ENCODE data around the gene PRUNE2. TPM values are rescaled to one million over a fixed set of nuclear protein-coding genes. Genes with fewer than 3 reads are reported as not detected.

The PRUNE2 gene
- total RNA-seq, 1 experiment from 2014 or later: 0.59 TPM

DNA sequence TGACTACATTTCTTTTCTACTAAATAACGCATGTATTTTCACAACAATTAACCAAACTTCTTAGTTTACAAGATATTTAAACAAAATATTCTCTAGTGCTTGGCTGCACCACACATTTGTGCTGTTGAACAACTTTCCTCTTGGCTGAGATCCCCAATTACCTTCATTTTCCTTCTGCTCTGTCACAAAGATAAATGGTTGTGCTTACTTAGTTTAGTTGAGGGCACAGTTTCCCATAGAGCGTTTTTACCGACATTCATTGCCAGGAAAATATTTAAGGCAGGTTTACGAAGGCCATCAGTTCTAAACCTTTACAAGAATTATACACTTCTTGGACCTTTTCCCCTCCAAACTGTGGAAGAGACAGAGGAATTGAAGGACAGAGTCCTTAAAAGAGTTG, 60.7 kb downstream of the PRUNE2 start:
- TF ChIP-seq, protein P1, sequence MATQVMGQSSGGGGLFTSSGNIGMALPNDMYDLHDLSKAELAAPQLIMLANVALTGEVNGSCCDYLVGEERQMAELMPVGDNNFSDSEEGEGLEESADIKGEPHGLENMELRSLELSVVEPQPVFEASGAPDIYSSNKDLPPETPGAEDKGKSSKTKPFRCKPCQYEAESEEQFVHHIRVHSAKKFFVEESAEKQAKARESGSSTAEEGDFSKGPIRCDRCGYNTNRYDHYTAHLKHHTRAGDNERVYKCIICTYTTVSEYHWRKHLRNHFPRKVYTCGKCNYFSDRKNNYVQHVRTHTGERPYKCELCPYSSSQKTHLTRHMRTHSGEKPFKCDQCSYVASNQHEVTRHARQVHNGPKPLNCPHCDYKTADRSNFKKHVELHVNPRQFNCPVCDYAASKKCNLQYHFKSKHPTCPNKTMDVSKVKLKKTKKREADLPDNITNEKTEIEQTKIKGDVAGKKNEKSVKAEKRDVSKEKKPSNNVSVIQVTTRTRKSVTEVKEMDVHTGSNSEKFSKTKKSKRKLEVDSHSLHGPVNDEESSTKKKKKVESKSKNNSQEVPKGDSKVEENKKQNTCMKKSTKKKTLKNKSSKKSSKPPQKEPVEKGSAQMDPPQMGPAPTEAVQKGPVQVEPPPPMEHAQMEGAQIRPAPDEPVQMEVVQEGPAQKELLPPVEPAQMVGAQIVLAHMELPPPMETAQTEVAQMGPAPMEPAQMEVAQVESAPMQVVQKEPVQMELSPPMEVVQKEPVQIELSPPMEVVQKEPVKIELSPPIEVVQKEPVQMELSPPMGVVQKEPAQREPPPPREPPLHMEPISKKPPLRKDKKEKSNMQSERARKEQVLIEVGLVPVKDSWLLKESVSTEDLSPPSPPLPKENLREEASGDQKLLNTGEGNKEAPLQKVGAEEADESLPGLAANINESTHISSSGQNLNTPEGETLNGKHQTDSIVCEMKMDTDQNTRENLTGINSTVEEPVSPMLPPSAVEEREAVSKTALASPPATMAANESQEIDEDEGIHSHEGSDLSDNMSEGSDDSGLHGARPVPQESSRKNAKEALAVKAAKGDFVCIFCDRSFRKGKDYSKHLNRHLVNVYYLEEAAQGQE (IDR thresholded peaks at IDR 0.05; ENCODE audit: low read depth): no peak
- no peak for TF ChIP-seq YY1 (IDR thresholded peaks at IDR 0.05; ENCODE audit: extremely low read depth, insufficient replicate concordance, low read depth, low read length)
- TF ChIP-seq EZH2phosphoT487 (IDR thresholded peaks at IDR 0.05; ENCODE audit: borderline replicate concordance): no peak
- TF ChIP-seq RAD21 (IDR thresholded peaks at IDR 0.05; ENCODE audit: low read depth): no peak
- no peak for TF ChIP-seq CEBPB (IDR thresholded peaks at IDR 0.05; ENCODE audit: low read depth)
- no peak for TF ChIP-seq SP1 (IDR thresholded peaks at IDR 0.05; ENCODE audit: low read depth)
- TF ChIP-seq FOSL1 (IDR thresholded peaks at IDR 0.05; ENCODE audit: low read depth): no peak
- TF ChIP-seq SIN3A (IDR thresholded peaks at IDR 0.05; ENCODE audit: low read depth): no peak
- no peak for TF ChIP-seq ZFX (IDR thresholded peaks at IDR 0.05)
- TF ChIP-seq POLR2AphosphoS5 (IDR thresholded peaks at IDR 0.05; ENCODE audit: low read depth, low read length): no peak
- TF ChIP-seq, protein P2, sequence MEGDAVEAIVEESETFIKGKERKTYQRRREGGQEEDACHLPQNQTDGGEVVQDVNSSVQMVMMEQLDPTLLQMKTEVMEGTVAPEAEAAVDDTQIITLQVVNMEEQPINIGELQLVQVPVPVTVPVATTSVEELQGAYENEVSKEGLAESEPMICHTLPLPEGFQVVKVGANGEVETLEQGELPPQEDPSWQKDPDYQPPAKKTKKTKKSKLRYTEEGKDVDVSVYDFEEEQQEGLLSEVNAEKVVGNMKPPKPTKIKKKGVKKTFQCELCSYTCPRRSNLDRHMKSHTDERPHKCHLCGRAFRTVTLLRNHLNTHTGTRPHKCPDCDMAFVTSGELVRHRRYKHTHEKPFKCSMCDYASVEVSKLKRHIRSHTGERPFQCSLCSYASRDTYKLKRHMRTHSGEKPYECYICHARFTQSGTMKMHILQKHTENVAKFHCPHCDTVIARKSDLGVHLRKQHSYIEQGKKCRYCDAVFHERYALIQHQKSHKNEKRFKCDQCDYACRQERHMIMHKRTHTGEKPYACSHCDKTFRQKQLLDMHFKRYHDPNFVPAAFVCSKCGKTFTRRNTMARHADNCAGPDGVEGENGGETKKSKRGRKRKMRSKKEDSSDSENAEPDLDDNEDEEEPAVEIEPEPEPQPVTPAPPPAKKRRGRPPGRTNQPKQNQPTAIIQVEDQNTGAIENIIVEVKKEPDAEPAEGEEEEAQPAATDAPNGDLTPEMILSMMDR (IDR thresholded peaks at IDR 0.05 in 2 of 3, conservative IDR thresholded peaks at IDR 0.05 in 1 of 3; ENCODE audit: borderline replicate concordance in 1 of 3, insufficient read depth in 1 of 3, low read depth in 2 of 3, low read length in 2 of 3): no peak
- no peak for TF ChIP-seq EZH2 (IDR thresholded peaks at IDR 0.05)
- TF ChIP-seq TCF7L2 (IDR thresholded peaks at IDR 0.05; ENCODE audit: borderline replicate concordance, extremely low read depth, insufficient read depth, insufficient read length): no peak
- TF ChIP-seq CBX3 (IDR thresholded peaks at IDR 0.05; ENCODE audit: low read depth): no peak
- Histone ChIP-seq H3K79me2 (ENCODE audit: insufficient read depth, low read length) (no peaks in the 10 kb centered on the region), H3K9ac (ENCODE audit: low read length) (no peak overlapping the region), H3K27me3 (ENCODE audit: insufficient read depth, low read length) (no peaks in the 10 kb centered on the region), H3K4me3 (replicated peaks in 1 of 2; ENCODE audit: low read depth in 1 of 2, low read length in 2 of 2) (no peak overlapping the region), H3K9me3 (ENCODE audit: control insufficient read depth in 1 of 2, insufficient read depth in 1 of 2, low read depth in 1 of 2, low read length in 2 of 2) (no peaks in the 10 kb centered on the region), H3K36me3 (ENCODE audit: control insufficient read depth in 1 of 2, insufficient read depth in 2 of 2, low read length in 2 of 2) (no peaks in the 10 kb centered on the region), H3K9me2 (ENCODE audit: insufficient read depth) (no peaks in the 10 kb centered on the region), H3K4me1 (ENCODE audit: control insufficient read depth in 1 of 2, insufficient read depth in 2 of 2, low read length in 2 of 2) (no peaks in the 10 kb centered on the region), H2AFZ (ENCODE audit: low read depth, low read length, poor library complexity, severe bottlenecking) (no peak overlapping the region), H4K20me1 (ENCODE audit: insufficient read depth) (no peaks in the 10 kb centered on the region), H3K4me2 (ENCODE audit: low read length) (no peak overlapping the region), H3K27ac (ENCODE audit: low read depth, low read length) (no peak overlapping the region)
- CTCF ChIA-PET: no interaction called here
- POLR2A ChIA-PET: no interaction called here
- intact Hi-C loops (cut with micrococcal nuclease): no loop called here
- RAD21 ChIA-PET (ENCODE audit: low non-redundant PET in 1 of 2, low total read pairs in 2 of 2, uncharacterized antibody in 2 of 2, unreplicated experiment in 2 of 2): no interaction called here
- no peak for ATAC-seq
- no TSS peak for BruUV-seq (replicated peaks)
- DNase-seq (ENCODE audit: low read depth, low spot score): no peak

All from HCT116 (cell line).